ENCODE measurements around the gene POU2F1.

POU2F1 gene

GRCh38 chr1:167465018-167465417 lies 244.3 kb downstream of the POU2F1 start:
- TF ChIP-seq CTCF (conservative IDR thresholded peaks at IDR 0.05; ENCODE audit: low read depth, low read length), result no peak
- H3K4me3 ChIP-seq (ENCODE audit: low read depth, low read length), result no peak overlapping the region
- no peak for DNase-seq (ENCODE audit: low read depth)

DNA sequence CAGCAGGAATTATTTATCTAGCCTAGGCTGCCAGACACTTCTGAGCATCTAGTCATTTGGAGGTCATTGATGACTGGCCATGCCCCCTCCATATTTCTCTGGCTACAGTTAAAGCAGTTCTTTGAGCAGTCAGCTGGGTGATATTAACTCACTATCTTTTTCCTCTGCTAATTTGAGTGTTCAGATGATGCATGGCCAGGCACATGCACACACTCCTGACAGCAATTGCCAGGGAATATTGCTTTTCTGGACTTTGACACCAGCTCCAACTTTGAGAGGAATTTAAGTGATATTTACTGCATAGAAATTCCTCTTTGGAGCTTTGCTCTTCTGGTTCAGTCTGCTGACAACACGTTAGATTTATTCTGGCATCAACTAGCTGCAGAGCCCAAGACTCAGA lies 245.1 kb downstream of the POU2F1 start:
- TF ChIP-seq CTCF (conservative IDR thresholded peaks at IDR 0.05; ENCODE audit: low read depth, low read length), result no peak
- DNase-seq (ENCODE audit: low read depth), result no peak
- H3K4me3 ChIP-seq (ENCODE audit: low read depth, low read length), result no peak overlapping the region

- TF ChIP-seq CTCF (conservative IDR thresholded peaks at IDR 0.05; ENCODE audit: low read depth, low read length), result peak; percentile 3
- DNase-seq (ENCODE audit: low read depth), result peak; percentile 47
- no peak overlapping the region for H3K4me3 ChIP-seq (ENCODE audit: low read depth, low read length)
Observed at GRCh38 chr1:167467126-167467710, 246.5 kb downstream of the POU2F1 start.

DNA sequence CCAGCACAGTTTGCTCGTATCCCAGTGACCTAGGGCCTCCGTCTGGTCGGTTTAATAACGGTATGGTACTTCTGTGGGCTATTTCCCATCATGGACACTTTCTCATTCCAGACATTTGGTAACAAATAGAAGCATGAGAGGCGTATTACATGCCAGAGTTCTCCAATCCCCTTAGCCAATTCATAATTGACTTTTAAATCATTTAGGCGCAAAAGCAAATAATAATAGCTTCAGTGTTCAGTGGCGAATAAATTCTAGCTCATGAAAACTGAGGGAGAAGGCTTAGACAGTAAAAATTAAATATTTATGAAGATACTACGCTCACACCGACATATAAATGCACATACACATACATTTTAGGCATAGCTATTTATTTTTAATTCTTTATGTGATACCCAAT lies 247.1 kb downstream of the POU2F1 start:
- no peak overlapping the region for H3K4me3 ChIP-seq (ENCODE audit: low read depth, low read length)
- no peak for DNase-seq (ENCODE audit: low read depth)
- no peak for TF ChIP-seq CTCF (conservative IDR thresholded peaks at IDR 0.05; ENCODE audit: low read depth, low read length)

DNA sequence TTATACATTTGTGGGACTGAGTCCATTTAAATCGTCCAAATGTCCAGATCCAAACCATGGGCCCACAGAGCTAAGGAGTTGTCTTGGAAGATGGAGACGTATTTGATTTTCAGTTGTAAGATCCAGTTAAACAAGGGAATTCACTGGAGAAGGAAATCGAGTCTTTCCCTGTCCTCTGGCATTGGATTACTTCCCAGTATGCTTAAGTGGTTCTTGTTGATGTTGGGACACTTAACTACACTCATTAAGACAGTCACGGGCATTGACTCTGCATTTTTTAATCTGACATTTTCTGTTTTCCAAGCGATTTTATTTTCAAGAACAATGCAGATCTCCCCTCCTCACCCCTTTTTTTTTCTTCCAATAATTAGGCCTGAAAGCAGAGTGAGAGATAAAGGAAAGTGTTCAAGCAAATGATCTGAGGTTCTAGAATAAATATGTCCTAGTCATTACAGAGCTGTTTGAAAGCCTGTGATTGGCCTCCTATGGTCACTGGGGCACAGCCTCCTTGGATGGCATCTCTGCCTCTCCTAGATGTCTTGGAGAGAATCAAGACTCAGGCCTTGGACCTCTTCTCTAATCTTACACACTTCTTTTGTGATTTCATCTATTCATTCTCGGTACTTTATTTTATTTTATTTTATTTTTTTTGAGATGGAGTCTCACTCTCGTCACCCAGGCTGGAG lies 248.7 kb downstream of the POU2F1 start:
- TF ChIP-seq CTCF (conservative IDR thresholded peaks at IDR 0.05; ENCODE audit: low read depth, low read length), result no peak
- DNase-seq (ENCODE audit: low read depth), result no peak
- no peak overlapping the region for H3K4me3 ChIP-seq (ENCODE audit: low read depth, low read length)

GRCh38 chr1:167471568-167471967 lies 250.9 kb downstream of the POU2F1 start:
- DNase-seq (ENCODE audit: low read depth), result no peak
- H3K4me3 ChIP-seq (ENCODE audit: low read depth, low read length), result no peak overlapping the region
- no peak for TF ChIP-seq CTCF (conservative IDR thresholded peaks at IDR 0.05; ENCODE audit: low read depth, low read length)
